ENCODE results near the gene RAD54L2. TPM values are rescaled to one million over a fixed set of nuclear protein-coding genes. Genes with fewer than 3 reads are reported as not detected.
A peak's percentile ranks its signal among the peaks of the same experiment; 100 is the strongest.
"Not testable (repeated sequence)": the region's sequence is repeated elsewhere in the genome, so short reads cannot be mapped to it uniquely, and the experiment has no call there.

The RAD54L2 gene
- total RNA-seq, 1 experiment from 2014 or later: 36.5 TPM

DNA sequence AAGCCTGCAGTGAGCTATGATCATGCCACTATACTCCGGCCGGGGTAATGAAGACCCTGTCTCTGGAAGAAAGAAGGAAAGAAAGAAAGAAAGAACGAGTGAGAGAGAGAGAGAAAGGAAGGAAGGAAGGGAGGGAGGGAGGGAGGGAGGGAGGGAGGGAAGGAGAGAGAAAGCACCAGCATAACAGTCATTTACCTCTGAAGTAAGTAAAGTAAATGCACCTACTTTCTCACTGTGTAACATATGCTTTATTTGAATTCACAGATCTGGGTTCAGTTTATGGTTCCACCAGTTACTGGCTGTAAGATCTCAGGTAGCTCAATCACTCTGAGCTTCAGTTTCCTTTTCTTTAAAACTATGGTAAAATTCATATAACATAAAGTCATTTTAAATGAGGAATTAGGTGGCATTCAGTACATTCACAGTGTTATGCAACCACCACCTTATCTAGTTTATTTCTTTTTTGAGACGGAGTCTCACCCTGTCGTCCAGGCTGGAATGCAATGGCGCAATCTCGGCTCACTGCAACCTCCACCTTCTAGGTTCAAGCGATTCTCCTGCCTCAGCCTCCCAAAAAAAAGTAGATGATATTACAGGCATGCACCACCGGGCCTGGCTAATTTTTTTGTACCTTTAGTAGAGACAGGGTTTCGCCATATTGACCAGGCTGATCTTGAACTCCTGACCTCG, 16.1 kb upstream of the RAD54L2 start:
- Mint-ChIP-seq H3K27me3 (ENCODE audit: insufficient read depth, unreplicated experiment) (no peaks in the 10 kb centered on the region), H3K4me1 (ENCODE audit: low read depth, unreplicated experiment) (peaks cover 7% of the 10 kb centered on the region), H3K9me3 (ENCODE audit: unreplicated experiment) (no peaks in the 10 kb centered on the region), H3K4me3 (ENCODE audit: unreplicated experiment) (no peak overlapping the region), H3K36me3 (ENCODE audit: insufficient read depth, unreplicated experiment) (no peaks in the 10 kb centered on the region), H3K27ac (ENCODE audit: unreplicated experiment) (no peak overlapping the region)
- ChIA-PET POLR2A (interaction anchor here (0.6 kb wide), 1 partner anchor 22 kb away, joined by 12 read pairs; no protein-coding TSS in a partner anchor), CTCF (no interaction called here)
- Histone ChIP-seq H3K4me1 (no peaks in the 10 kb centered on the region), H3K36me3 (ENCODE audit: control insufficient read depth, insufficient read depth, low read length) (no peaks in the 10 kb centered on the region), H3K4me3 (ENCODE audit: low read depth, low read length) (no peak overlapping the region), H3K27me3 (replicated peaks; ENCODE audit: control insufficient read depth, insufficient read depth, low read length) (no peaks in the 10 kb centered on the region), H3K9me3 (no peaks in the 10 kb centered on the region)
- BruUV-seq (replicated peaks): no TSS peak
- TF ChIP-seq, protein P1, sequence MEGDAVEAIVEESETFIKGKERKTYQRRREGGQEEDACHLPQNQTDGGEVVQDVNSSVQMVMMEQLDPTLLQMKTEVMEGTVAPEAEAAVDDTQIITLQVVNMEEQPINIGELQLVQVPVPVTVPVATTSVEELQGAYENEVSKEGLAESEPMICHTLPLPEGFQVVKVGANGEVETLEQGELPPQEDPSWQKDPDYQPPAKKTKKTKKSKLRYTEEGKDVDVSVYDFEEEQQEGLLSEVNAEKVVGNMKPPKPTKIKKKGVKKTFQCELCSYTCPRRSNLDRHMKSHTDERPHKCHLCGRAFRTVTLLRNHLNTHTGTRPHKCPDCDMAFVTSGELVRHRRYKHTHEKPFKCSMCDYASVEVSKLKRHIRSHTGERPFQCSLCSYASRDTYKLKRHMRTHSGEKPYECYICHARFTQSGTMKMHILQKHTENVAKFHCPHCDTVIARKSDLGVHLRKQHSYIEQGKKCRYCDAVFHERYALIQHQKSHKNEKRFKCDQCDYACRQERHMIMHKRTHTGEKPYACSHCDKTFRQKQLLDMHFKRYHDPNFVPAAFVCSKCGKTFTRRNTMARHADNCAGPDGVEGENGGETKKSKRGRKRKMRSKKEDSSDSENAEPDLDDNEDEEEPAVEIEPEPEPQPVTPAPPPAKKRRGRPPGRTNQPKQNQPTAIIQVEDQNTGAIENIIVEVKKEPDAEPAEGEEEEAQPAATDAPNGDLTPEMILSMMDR (IDR thresholded peaks at IDR 0.05; ENCODE audit: insufficient read depth in 1 of 2, low read depth in 1 of 2, low read length in 1 of 2, severe bottlenecking in 1 of 2, unreplicated experiment in 1 of 2): no peak
- peak in 1 of 2 experiments; percentile 20 for DNase-seq
- intact Hi-C loops (cut with micrococcal nuclease; ENCODE audit: unreplicated experiment): no loop called here

DNA sequence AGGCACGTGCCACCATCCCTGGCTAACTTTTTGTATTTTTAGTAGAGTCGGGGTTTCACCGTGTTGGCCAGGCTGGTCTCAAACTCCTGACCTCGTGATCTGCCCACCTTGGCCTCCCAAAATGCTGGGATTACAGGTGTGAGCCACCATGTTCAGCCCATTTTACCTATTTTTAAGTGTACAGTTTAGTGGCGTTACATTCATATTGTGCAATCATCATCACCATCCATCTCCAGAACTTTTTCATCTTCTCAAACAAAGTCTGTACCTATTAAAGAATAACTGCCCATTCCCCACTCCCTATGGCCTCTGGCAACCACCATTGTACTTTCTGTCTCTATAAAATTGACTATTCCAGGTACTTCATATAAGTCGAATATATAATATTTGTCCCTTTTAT, 13.6 kb upstream of the RAD54L2 start:
- H3K36me3 ChIP-seq (ENCODE audit: control insufficient read depth, insufficient read depth, low read length); H3K4me3 Mint-ChIP-seq (ENCODE audit: unreplicated experiment); H3K4me1 Mint-ChIP-seq (ENCODE audit: low read depth, unreplicated experiment); H3K27me3 ChIP-seq (replicated peaks; ENCODE audit: control insufficient read depth, insufficient read depth, low read length); BruUV-seq (replicated peaks); H3K4me3 ChIP-seq (ENCODE audit: low read depth, low read length); POLR2A ChIA-PET; DNase-seq; H3K27me3 Mint-ChIP-seq (ENCODE audit: insufficient read depth, unreplicated experiment); H3K9me3 Mint-ChIP-seq (ENCODE audit: unreplicated experiment); H3K9me3 ChIP-seq; H3K27ac Mint-ChIP-seq (ENCODE audit: unreplicated experiment); H3K36me3 Mint-ChIP-seq (ENCODE audit: insufficient read depth, unreplicated experiment); intact Hi-C loops (cut with micrococcal nuclease; ENCODE audit: unreplicated experiment); H3K4me1 ChIP-seq: not testable (repeated sequence)
- CTCF ChIA-PET: interaction anchor here (1.4 kb wide), 1 partner anchor 25 kb away, joined by 7 read pairs; the partner anchor contains the start of gene DCAF1

DNA sequence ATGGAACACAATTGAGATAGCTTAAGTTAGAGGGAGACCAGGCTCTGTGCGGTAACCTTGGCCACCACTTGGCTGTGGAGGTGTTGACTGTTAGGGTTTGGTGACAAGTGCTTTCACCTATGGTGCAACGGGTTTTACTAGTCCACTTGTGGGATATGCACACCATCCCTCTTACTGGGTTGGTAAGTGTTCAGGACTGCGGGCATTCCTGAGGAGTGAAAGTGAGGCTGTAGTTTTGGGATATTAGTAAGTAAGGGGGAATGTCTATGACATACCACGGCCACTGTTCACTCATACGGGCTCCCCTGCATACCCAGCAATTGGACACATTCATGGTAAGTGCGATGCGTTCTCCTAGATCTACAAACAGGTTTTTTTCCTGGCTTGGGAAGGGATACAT, 8.0 kb upstream of the RAD54L2 start:
- Mint-ChIP-seq H3K9me3 (ENCODE audit: unreplicated experiment) (no peaks in the 10 kb centered on the region), H3K27me3 (ENCODE audit: insufficient read depth, unreplicated experiment) (no peaks in the 10 kb centered on the region), H3K4me3 (ENCODE audit: unreplicated experiment) (no peak overlapping the region), H3K4me1 (ENCODE audit: low read depth, unreplicated experiment) (peaks cover 7% of the 10 kb centered on the region), H3K27ac (ENCODE audit: unreplicated experiment) (no peak overlapping the region), H3K36me3 (ENCODE audit: insufficient read depth, unreplicated experiment) (no peaks in the 10 kb centered on the region)
- peaks cover under 1% of the 10 kb centered on the region; the same call in 1 of the 2 replicates for H3K4me1 ChIP-seq
- TF ChIP-seq, protein P1 (IDR thresholded peaks at IDR 0.05; ENCODE audit: insufficient read depth in 1 of 2, low read depth in 1 of 2, low read length in 1 of 2, severe bottlenecking in 1 of 2, unreplicated experiment in 1 of 2): no peak
- no peak for DNase-seq
- no peak overlapping the region for H3K4me3 ChIP-seq (ENCODE audit: low read depth, low read length)
- no peaks in the 10 kb centered on the region for H3K9me3 ChIP-seq
- ChIA-PET CTCF (no interaction called here), POLR2A (no interaction called here)
- intact Hi-C loops (cut with micrococcal nuclease; ENCODE audit: unreplicated experiment): no loop called here
- no peaks in the 10 kb centered on the region for H3K27me3 ChIP-seq (replicated peaks; ENCODE audit: control insufficient read depth, insufficient read depth, low read length)
- BruUV-seq (replicated peaks): no TSS peak
- no peaks in the 10 kb centered on the region for H3K36me3 ChIP-seq (ENCODE audit: control insufficient read depth, insufficient read depth, low read length)

Measured in Caco-2 (cell line).